ENCODE measurements around the gene MEIS2.

MEIS2 gene

GRCh38 chr15:37097144-37097919 lies 3.0 kb downstream of the MEIS2 start:
- DNase-seq = no peak

GRCh38 chr15:37096558-37097143 lies 3.7 kb downstream of the MEIS2 start:
- DNase-seq = no peak

- no peak for DNase-seq
These were observed 4.4 kb downstream of the MEIS2 start for GRCh38 chr15:37095770-37096557.

- DNase-seq = no peak
These were observed 5.2 kb downstream of the MEIS2 start for GRCh38 chr15:37094915-37095711.

- DNase-seq = no peak
These were observed 5.9 kb downstream of the MEIS2 start for GRCh38 chr15:37094333-37094914.

- DNase-seq = no peak
These were observed 6.6 kb downstream of the MEIS2 start for GRCh38 chr15:37093480-37094332.

GRCh38 chr15:37090543-37091175 lies 9.7 kb downstream of the MEIS2 start:
- no peak for DNase-seq

- DNase-seq = no peak
These were observed 11.9 kb downstream of the MEIS2 start for GRCh38 chr15:37088436-37088835.

GRCh38 chr15:37087131-37087588 lies 13.2 kb downstream of the MEIS2 start:
- no peak for DNase-seq

- DNase-seq = no peak
These were observed 13.8 kb downstream of the MEIS2 start for GRCh38 chr15:37086521-37086920.

- no peak for DNase-seq
These were observed 14.2 kb downstream of the MEIS2 start for GRCh38 chr15:37086120-37086519.

GRCh38 chr15:37084602-37085001 lies 15.7 kb downstream of the MEIS2 start:
- no peak for DNase-seq

- DNase-seq = no peak
These were observed 16.7 kb downstream of the MEIS2 start for GRCh38 chr15:37083610-37084009.

GRCh38 chr15:37081983-37082382 lies 18.4 kb downstream of the MEIS2 start:
- DNase-seq = no peak

- DNase-seq = no peak
These were observed 20.0 kb downstream of the MEIS2 start for GRCh38 chr15:37080261-37080921.

- DNase-seq = no peak
These were observed 20.6 kb downstream of the MEIS2 start for GRCh38 chr15:37079726-37080125.

- no peak for DNase-seq
These were observed 21.8 kb downstream of the MEIS2 start for GRCh38 chr15:37078566-37078965.

GRCh38 chr15:37077623-37078351 lies 22.6 kb downstream of the MEIS2 start:
- DNase-seq = no peak

GRCh38 chr15:37076543-37076942 lies 23.8 kb downstream of the MEIS2 start:
- no peak for DNase-seq

GRCh38 chr15:37075777-37076176 lies 24.6 kb downstream of the MEIS2 start:
- no peak for DNase-seq
